IMR-90 (cell line): Measurements from ENCODE around the gene SRSF12. TPM values are rescaled to one million over a fixed set of nuclear protein-coding genes. Genes with fewer than 3 reads are reported as not detected.

Experiments used
- ATAC-seq: fragments of 200-7000 bp; cut with Tn5 transposase; 2 replicates; pipeline ENCODE4 v1.9.1; 2020; ENCODE audit warnings: low read depth, mild to moderate bottlenecking, moderate library complexity
- BruUV-seq: library from RNA; stranded (reverse); fragments of 400-500 nt; replicated peaks from 2 replicates; lab custom pipeline; 2021; lab: Mats Ljungman, UMichigan
- CTCF ChIA-PET: fragments of 300-600 bp; formaldehyde crosslinking; extraction: SDS; loops from one replicate; lab custom pipeline; 2021; ENCODE audit warnings: antibody characterized with exemption; lab: Yijun Ruan, JAX
- POLR2A ChIA-PET: fragments of 300-600 bp; sonication (Branson Sonifier 250); formaldehyde crosslinking; loops from one replicate; lab custom pipeline; 2022; ENCODE audit warnings: antibody characterized with exemption; ENCODE audit not compliant: unreplicated experiment; lab: Charles Lee
- DNase-seq: peaks from one replicate; pipeline ENCODE4 v3.0.0; 2013
- H2AFZ ChIP-seq: replicated peaks from 2 replicates; pipeline ENCODE3; 2013; ENCODE audit warnings: low read length, mild to moderate bottlenecking; ENCODE audit not compliant: poor library complexity
- H2AK5ac ChIP-seq: 2 replicates; pipeline ENCODE4 v1.6.1; 2013; ENCODE audit warnings: low read depth, low read length, inconsistent platforms
- H2AK9ac ChIP-seq: replicated peaks from 2 replicates; pipeline ENCODE3; 2013; ENCODE audit warnings: mild to moderate bottlenecking, low read depth, low read length, moderate library complexity; ENCODE audit not compliant: poor library complexity
- H2BK120ac ChIP-seq: 2 replicates; pipeline ENCODE4 v1.6.1; 2013; ENCODE audit warnings: low read depth, low read length, inconsistent platforms
- H2BK15ac ChIP-seq: 3 replicates; pipeline ENCODE4 v1.6.1; 2013; ENCODE audit warnings: low read depth, low read length, inconsistent platforms
- H2BK20ac ChIP-seq: 2 replicates; pipeline ENCODE4 v1.6.1; 2013; ENCODE audit warnings: low read depth, mild to moderate bottlenecking, inconsistent platforms, low read length, moderate library complexity
- H2BK5ac ChIP-seq: 2 replicates; pipeline ENCODE4 v1.6.1; 2013; ENCODE audit warnings: mild to moderate bottlenecking, low read depth, low read length, inconsistent platforms; ENCODE audit not compliant: poor library complexity, severe bottlenecking
- H3K14ac ChIP-seq: replicated peaks from 2 replicates; pipeline ENCODE4 v1.6.1; 2013; ENCODE audit warnings: low read depth, low read length, inconsistent platforms
- H3K18ac ChIP-seq: 2 replicates; pipeline ENCODE4 v1.6.1; 2013; ENCODE audit warnings: low read depth, low read length, control low read depth
- H3K23ac ChIP-seq: 2 replicates; pipeline ENCODE4 v1.6.1; 2013; ENCODE audit warnings: low read depth, low read length, inconsistent platforms
- H3K27ac ChIP-seq: 2 replicates; pipeline ENCODE4 v1.5.1; 2013; ENCODE audit warnings: mild to moderate bottlenecking, control low read depth, low read length; ENCODE audit not compliant: insufficient read depth
- H3K27me3 ChIP-seq: 2 replicates; pipeline ENCODE4 v1.6.1; 2013; ENCODE audit warnings: low read length; ENCODE audit not compliant: control insufficient read depth, insufficient read depth
- H3K36me3 ChIP-seq: 2 replicates; pipeline ENCODE4 v1.6.1; 2013; ENCODE audit warnings: low read length, mixed read lengths; ENCODE audit not compliant: control insufficient read depth, insufficient read depth
- H3K4ac ChIP-seq: 2 replicates; pipeline ENCODE4 v1.6.1; 2013; ENCODE audit warnings: low read depth, low read length, inconsistent platforms
- H3K4me1 ChIP-seq: 2 replicates; pipeline ENCODE4 v1.6.1; 2013; ENCODE audit warnings: low read length, mixed read lengths; ENCODE audit not compliant: control insufficient read depth, insufficient read depth
- H3K4me2 ChIP-seq: 2 replicates; pipeline ENCODE4 v1.6.1; 2013; ENCODE audit warnings: low read depth, mild to moderate bottlenecking, control low read depth, low read length, moderate library complexity
- H3K4me3 ChIP-seq: 2 replicates; pipeline ENCODE4 v1.5.1; 2013; ENCODE audit warnings: low read depth, mild to moderate bottlenecking, control low read depth, low read length, moderate library complexity; ENCODE audit not compliant: insufficient read depth
- H3K56ac ChIP-seq: 2 replicates; pipeline ENCODE4 v1.6.1; 2013; ENCODE audit warnings: low read length, inconsistent platforms; ENCODE audit not compliant: insufficient read depth; ENCODE audit errors: extremely low read depth
- H3K79me1 ChIP-seq, 2 experiments: 2 replicates each; pipeline ENCODE4 v1.6.1; 2013; ENCODE audit warnings: low read length in 2 of 2, inconsistent platforms in 1 of 2, low read depth in 1 of 2
- H3K9ac ChIP-seq: 2 replicates; pipeline ENCODE4 v1.6.1; 2013; ENCODE audit warnings: low read depth, low read length, control low read depth
- H3K9me1 ChIP-seq: 2 replicates; pipeline ENCODE4 v1.6.1; 2013; ENCODE audit warnings: low read length, inconsistent platforms; ENCODE audit not compliant: insufficient read depth
- H3K9me3 ChIP-seq: 2 replicates; pipeline ENCODE4 v1.6.1; 2013; ENCODE audit warnings: low read length; ENCODE audit not compliant: control insufficient read depth, insufficient read depth
- H4K20me1 ChIP-seq: 2 replicates; pipeline ENCODE4 v1.6.1; 2013; ENCODE audit warnings: low read length, inconsistent platforms; ENCODE audit not compliant: insufficient read depth
- H4K5ac ChIP-seq: 2 replicates; pipeline ENCODE4 v1.6.1; 2013; ENCODE audit warnings: mild to moderate bottlenecking, low read depth, low read length, control low read depth
- H4K8ac ChIP-seq, 2 experiments: 2 replicates each; pipeline ENCODE4 v1.6.1; 2013; ENCODE audit warnings: low read depth in 2 of 2, low read length in 2 of 2, control low read depth in 1 of 2, inconsistent platforms in 1 of 2
- H4K91ac ChIP-seq: 2 replicates; pipeline ENCODE4 v1.6.1; 2013; ENCODE audit warnings: low read depth, low read length, inconsistent platforms; ENCODE audit not compliant: insufficient read depth
- MAFK ChIP-seq: IDR thresholded peaks from 2 replicates; pipeline ENCODE4 v1.6.1; 2012; ENCODE audit warnings: low read depth, low read length, improper control_type of control experiment
- WGBS, 2 experiments: methylation state at CpG; one replicate each; pipeline versions ENCODE4 v1.1.5 to v1.1.7; 2013; ENCODE audit warnings: missing lambda C conversion rate in 2 of 2; ENCODE audit not compliant: insufficient read length in 1 of 2; ENCODE audit errors: extremely low coverage in 2 of 2; 5-methylcytosine and 5-hydroxymethylcytosine counted together
- dilution Hi-C: fragments of 300-500 bp; cut with HindIII; formaldehyde crosslinking; loops from one replicate; pipeline ENCODE4 v1.14.3; 2018; ENCODE audit warnings: low sequenced_read_pairs; ENCODE audit not compliant: unreplicated experiment
- in situ Hi-C: fragments of 300-500 bp; cut with MboI; formaldehyde crosslinking; loops from 3 replicates; pipeline ENCODE4 v1.14.3; 2019; ENCODE audit warnings: low sequenced_read_pairs, inconsistent platforms, mixed read lengths
- intact Hi-C: fragments of 100-400 bp; cut with micrococcal nuclease; formaldehyde crosslinking; loops from 2 replicates; pipeline ENCODE4 v1.10.0; 2022
- polyA plus RNA-seq, 3 experiments: library from polyadenylated mRNA; depleted of rRNA; stranded (reverse); fragments of >200 nt; gene quantifications; 2 replicates each; pipeline ENCODE4 v1.2.3, GENCODE V29; 2012; ENCODE audit warnings: low replicate concordance in 1 of 3
- total RNA-seq: library from RNA; depleted of rRNA; stranded (reverse); fragments of >200 nt; gene quantifications from 2 replicates; pipeline ENCODE4 v1.2.3, GENCODE V29; 2012
- TF ChIP-seq, protein P1 (sequence below): fragments of 150-350 bp; IDR thresholded peaks from 2 replicates; pipeline ENCODE4 v1.6.1; 2016; ENCODE audit warnings: low read depth, mild to moderate bottlenecking, low read length, moderate library complexity, borderline replicate concordance

SRSF12 gene
- total and polyA plus RNA-seq, 2 of the 4 experiments (the other 2 are of a cell fraction): 0.21 to 0.36 TPM

DNA sequence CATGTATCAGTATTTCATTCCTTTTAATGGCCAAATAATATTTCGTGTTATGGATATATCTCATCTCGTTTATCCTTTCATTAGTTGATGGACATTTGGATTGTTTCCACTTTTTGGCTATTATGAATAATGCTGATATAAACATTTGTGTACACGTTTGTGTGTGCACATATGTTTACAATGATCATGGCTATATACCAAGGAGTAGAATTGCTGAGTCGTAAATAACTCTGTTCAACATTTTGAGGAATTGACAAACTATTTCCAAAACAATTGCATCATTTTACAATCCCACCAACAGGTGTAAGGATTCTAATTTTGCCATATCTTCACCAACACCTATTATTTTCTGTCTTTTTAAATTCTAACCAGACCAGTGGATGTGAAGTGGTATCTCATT is 63.7 kb downstream of the SRSF12 start:
- Histone ChIP-seq H3K4ac (no peak overlapping the region), H3K9me3 (no peaks in the 10 kb centered on the region), H2AFZ (no peak overlapping the region), H3K18ac (no peak overlapping the region), H3K9me1 (no peaks in the 10 kb centered on the region), H4K8ac (no peak overlapping the region), H3K56ac (no peak overlapping the region), H3K27me3 (0 out of 2 replicates have a peak, but pooled peaks cover 2% of the 10 kb centered on the region), H2AK5ac (no peak overlapping the region), H2BK15ac (no peak overlapping the region), H3K23ac (no peak overlapping the region), H2AK9ac (no peak overlapping the region), H3K36me3 (no peaks in the 10 kb centered on the region), H3K4me1 (peaks cover 7% of the 10 kb centered on the region; the same call in 1 of the 2 replicates), H4K91ac (no peak overlapping the region), H3K9ac (no peak overlapping the region), H4K5ac (no peak overlapping the region), H2BK120ac (no peak overlapping the region), H3K27ac (no peak overlapping the region), H3K4me3 (no peak overlapping the region), H3K4me2 (no peak overlapping the region), H3K14ac (no peak overlapping the region), H2BK20ac (no peak overlapping the region), H4K20me1 (no peaks in the 10 kb centered on the region), H3K79me1 (no peaks in the 10 kb centered on the region), H2BK5ac (no peak overlapping the region)
- CTCF ChIA-PET: no interaction called here
- dilution Hi-C loops (no loop called here), intact Hi-C loops (no loop called here), in situ Hi-C loops (no loop called here)
- POLR2A ChIA-PET: no interaction called here
- no peak for ATAC-seq
- BruUV-seq: no TSS peak
- DNase-seq: no peak
- no CpG with 5 or more reads among the region's 4 CpGs for WGBS, 2 experiments
- TF ChIP-seq, protein P1, sequence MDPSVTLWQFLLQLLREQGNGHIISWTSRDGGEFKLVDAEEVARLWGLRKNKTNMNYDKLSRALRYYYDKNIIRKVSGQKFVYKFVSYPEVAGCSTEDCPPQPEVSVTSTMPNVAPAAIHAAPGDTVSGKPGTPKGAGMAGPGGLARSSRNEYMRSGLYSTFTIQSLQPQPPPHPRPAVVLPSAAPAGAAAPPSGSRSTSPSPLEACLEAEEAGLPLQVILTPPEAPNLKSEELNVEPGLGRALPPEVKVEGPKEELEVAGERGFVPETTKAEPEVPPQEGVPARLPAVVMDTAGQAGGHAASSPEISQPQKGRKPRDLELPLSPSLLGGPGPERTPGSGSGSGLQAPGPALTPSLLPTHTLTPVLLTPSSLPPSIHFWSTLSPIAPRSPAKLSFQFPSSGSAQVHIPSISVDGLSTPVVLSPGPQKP: no peak
- peak; percentile 79 for TF ChIP-seq MAFK
